GM13977 (cell line): ENCODE measurements around the gene PXN.

Source experiments
- DNase-seq: peaks from one replicate; pipeline ENCODE4 v3.0.0; 2012; ENCODE audit warnings: low spot score
- in situ Hi-C: fragments of 300-500 bp; cut with MboI; formaldehyde crosslinking; loops from one replicate; pipeline ENCODE4 v1.12.0; 2022; ENCODE audit warnings: low sequenced_read_pairs, low pct_unique_long_range_greater_than_20kb, mixed read lengths, inconsistent platforms; ENCODE audit not compliant: unreplicated experiment
- TF ChIP-seq, protein P1 (sequence below): IDR thresholded peaks from 2 replicates; pipeline ENCODE4 v1.5.1; 2012; ENCODE audit warnings: mild to moderate bottlenecking, control low read depth; ENCODE audit not compliant: insufficient read depth; ENCODE audit errors: extremely low read depth, missing control alignments

The PXN gene

DNA sequence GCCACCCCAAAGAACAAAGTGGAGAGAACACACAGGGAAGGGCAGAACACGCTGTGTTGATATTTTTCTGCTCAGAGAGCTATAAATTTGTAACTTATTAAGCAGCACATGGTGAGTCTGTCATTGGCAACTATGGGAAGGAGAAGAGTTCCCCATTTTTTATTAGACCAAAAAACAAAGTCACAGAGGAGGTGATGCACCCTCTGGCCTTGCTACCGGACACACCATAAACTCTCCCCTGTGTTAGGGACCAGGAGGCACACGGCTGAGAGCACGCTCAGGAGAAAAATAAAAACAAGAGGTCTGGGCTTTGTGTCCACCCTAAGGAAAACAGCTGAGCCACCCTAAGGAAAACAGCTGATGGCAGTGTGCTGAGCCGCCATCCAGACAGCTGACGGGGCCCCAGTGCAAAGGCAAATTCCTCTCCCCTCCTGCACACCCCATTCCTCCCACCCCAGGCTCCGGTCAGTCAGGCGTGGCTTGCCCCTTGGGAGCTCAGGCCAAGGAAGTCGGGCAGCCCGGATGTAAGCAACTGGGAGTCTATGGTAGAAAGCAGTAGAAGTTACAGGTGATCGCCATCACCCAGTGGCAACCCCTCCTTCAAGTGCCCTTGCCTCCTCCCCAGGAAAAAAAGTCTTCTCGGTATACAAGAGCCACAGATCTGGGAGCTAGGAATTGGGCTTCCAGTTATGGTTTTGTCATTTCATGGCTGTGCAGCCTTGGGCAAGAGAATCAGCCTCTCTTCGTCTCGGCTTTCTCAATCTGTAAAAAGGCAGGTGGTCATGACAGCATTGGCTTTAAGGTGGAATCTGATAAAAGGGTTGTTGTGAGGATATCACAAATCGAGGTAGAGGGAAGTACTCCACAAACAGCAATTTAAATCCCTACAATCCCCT, 2.4 kb downstream of the PXN start:
- no peak for DNase-seq
- in situ Hi-C loops = no loop called here
- TF ChIP-seq, protein P1, sequence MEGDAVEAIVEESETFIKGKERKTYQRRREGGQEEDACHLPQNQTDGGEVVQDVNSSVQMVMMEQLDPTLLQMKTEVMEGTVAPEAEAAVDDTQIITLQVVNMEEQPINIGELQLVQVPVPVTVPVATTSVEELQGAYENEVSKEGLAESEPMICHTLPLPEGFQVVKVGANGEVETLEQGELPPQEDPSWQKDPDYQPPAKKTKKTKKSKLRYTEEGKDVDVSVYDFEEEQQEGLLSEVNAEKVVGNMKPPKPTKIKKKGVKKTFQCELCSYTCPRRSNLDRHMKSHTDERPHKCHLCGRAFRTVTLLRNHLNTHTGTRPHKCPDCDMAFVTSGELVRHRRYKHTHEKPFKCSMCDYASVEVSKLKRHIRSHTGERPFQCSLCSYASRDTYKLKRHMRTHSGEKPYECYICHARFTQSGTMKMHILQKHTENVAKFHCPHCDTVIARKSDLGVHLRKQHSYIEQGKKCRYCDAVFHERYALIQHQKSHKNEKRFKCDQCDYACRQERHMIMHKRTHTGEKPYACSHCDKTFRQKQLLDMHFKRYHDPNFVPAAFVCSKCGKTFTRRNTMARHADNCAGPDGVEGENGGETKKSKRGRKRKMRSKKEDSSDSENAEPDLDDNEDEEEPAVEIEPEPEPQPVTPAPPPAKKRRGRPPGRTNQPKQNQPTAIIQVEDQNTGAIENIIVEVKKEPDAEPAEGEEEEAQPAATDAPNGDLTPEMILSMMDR = no peak

DNA sequence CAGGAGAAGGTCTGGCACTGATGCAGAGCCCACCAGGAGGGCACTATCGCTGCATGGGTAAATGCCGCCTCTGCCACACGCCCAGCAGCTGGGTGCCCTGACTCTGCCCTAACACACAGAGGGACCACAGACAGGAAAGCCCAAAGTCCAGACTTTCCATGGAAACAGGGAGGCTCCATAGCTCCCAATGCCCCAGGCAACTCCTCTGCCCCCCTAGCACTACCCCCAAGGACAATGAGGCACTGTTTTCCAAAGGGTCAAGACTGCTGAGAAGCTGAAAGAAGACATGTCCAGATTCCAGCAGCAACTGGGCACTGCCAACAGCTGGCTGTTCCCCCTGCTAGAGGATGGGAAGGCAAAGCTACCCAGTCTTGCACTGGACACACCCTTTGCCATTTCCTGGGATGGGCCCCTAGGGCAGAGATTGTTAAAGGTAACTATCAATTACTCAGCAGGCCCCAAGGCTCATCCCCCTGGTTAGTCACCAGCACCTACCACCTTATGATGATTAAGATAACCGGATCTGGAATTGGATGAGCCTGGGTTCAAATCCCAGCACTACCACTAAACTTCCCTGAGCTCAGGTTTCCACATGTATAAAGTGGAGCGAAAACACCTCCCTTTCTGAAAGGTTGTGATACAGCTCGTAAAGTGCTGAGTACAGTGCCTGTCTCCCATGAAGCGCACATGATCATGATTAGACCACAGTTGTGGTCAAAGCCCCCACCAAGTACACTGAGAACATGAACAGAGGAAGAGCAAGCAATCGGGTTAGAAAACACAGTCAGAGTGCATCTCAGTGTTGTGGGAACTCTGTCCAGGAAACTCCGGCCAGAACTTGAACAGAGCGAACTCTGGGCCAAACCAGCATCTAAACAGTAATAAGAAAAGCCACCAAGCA, 3.3 kb downstream of the PXN start:
- in situ Hi-C loops = no loop called here
- TF ChIP-seq, protein P1 = no peak
- DNase-seq = no peak

DNA sequence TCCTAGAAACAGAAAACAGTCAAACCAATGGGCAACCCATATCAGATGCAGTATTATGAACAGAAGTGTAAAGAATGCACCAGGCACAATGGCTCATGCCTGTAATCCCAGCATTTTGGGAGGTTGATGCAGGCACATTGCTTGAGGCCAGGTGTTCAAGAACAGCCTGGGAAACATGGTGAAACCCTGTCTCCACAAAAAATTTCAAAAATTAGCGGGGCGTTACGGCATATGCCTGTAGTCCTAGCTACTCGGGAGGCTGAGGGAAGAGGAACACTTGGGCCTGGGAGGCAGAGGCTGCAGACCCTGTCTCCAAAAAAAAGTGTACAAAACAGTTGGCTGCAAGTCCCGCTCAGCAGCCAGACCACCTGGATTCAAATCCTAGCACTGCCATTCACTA, 4.9 kb downstream of the PXN start:
- TF ChIP-seq, protein P1 = no peak
- no peak for DNase-seq
- in situ Hi-C loops = no loop called here

DNA sequence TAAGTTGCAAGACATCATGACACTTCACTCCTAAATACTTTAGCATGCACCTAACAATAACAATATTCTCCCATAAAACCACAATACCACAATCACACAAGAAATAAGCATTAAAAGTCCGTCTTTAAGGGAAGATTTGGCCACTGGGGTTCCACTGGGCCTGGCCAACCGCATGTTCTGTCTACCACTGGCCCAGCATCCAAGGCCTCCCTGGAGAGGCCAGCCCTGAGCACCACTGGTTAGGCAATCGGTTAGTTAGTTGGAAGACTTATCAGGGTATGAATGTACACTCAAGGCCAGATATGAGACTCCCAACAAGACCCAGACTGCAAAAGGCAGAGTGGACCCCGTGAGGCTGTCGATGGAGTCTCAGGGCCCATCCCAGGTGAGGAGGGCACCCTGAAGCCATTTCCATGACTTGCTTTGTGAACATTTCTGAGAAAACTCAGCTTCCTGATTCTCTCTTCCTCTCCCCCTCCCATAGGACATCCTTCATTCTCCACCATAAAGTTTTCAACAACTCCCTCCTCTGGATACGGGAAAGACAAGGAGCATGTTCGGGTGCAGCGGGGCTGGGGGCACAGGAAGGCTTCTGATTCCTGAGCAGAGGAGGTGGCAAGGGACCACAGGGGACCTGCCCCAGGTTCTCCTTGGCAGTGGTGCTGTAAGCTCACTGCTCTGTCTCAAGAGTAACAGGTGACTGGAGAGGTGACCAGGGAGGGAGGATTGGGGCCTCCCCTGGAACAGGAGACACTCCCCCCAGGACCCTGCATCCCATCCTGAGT, 5.9 kb downstream of the PXN start:
- no peak for DNase-seq
- TF ChIP-seq, protein P1 = no peak
- in situ Hi-C loops = no loop called here

DNA sequence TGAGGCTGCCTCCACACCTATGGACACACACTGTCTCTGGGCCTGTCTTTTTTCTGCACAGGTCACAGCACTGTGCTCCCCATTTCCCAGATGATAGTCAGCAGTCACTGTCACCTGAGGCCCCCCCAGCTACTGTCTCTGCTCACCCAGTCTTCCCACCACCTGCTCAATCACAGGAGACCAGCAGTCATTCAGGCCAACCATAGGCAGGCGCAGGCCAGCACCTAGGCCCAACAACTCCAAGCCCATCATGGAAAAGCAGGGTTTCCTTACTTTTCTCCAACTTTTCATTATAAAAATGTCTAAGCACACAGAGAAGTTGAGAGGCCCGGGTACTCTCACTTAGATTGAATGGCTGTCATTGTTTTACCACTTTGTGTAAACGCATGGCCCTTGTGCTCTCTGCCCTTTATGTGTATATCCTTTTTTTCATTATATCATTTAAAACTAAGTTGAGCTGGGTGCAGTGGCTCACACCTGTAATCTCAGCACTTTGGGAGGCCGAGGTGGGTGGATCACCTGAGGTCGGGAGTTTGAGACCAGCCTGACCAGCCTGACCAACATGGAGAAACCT, 7.1 kb downstream of the PXN start:
- TF ChIP-seq, protein P1 = no peak
- no peak for DNase-seq
- in situ Hi-C loops = no loop called here
